K562 (cell line): Measurements from ENCODE around the gene LGALS16. TPM values are rescaled to one million over a fixed set of nuclear protein-coding genes. Genes with fewer than 3 reads are reported as not detected.

Experiments
- ATAC-seq: fragments of 200-7000 bp; cut with Tn5 transposase; 3 replicates; pipeline ENCODE4 v1.9.1; 2020; ENCODE audit warnings: moderate library complexity
- BruUV-seq: library from RNA; stranded (reverse); fragments of 400-500 nt; replicated peaks from 2 replicates; lab custom pipeline; 2021; lab: Mats Ljungman, UMichigan
- CTCF ChIA-PET: fragments of 300-600 bp; formaldehyde crosslinking; extraction: SDS; loops from one replicate; lab custom pipeline; 2021; ENCODE audit warnings: low intra/inter-chr PET ratio; lab: Yijun Ruan, JAX
- POLR2A ChIA-PET: fragments of 300-600, 350-650 bp; sonication (Branson Sonifier 250); formaldehyde crosslinking; extraction: SDS; loops from one replicate; lab custom pipeline; 2021; ENCODE audit warnings: antibody characterized with exemption, inconsistent platforms; lab: Yijun Ruan, JAX
- DNase-seq, 4 experiments: peaks; one replicate each; pipeline versions ENCODE4 v3.0.0 to v3.0.0-alpha.2; 2011 to 2018; ENCODE audit warnings: low spot score in 3 of 4, mixed read lengths in 3 of 4; ENCODE audit errors: extremely low read depth in 1 of 4
- FAIRE-seq: peaks from 2 replicates; lab custom pipeline; 2011; peaks lifted over from hg19 to GRCh38; lab: Jason Lieb, UNC
- H2AFZ ChIP-seq: 2 replicates; pipeline ENCODE4 v1.6.0; 2011; ENCODE audit warnings: low read depth, low read length, control low read depth, inconsistent platforms
- H3K27ac ChIP-seq: fragments of 200-600 bp; 3 replicates; pipeline ENCODE4 v1.8.0; 2011; ENCODE audit warnings: low read depth, mild to moderate bottlenecking, control low read depth, inconsistent platforms, low read length, moderate library complexity, mixed read lengths; ENCODE audit errors: extremely low read depth
- H3K27me3 ChIP-seq, 2 experiments: fragments of 300-600 bp in 1 of 2; 2 replicates in 1 of 2; 3 replicates in 1 of 2; pipeline versions ENCODE4 v1.6.0 to v1.8.0; 2011; ENCODE audit warnings: inconsistent platforms in 2 of 2, low read length in 2 of 2, mild to moderate bottlenecking in 1 of 2, mixed read lengths in 1 of 2, moderate library complexity in 1 of 2; ENCODE audit not compliant: control insufficient read depth in 2 of 2, insufficient read depth in 2 of 2
- H3K36me3 ChIP-seq: fragments of 300-600 bp; 3 replicates; pipeline ENCODE4 v1.8.0; 2011; ENCODE audit warnings: mild to moderate bottlenecking, low read length, inconsistent platforms; ENCODE audit not compliant: control insufficient read depth, insufficient read depth
- H3K4me1 ChIP-seq, 2 experiments: fragments of 200-600 bp in 1 of 2; replicated peaks in 1 of 2; 2 replicates in 1 of 2; 3 replicates in 1 of 2; pipeline versions ENCODE4 v1.5.1 to v1.8.0; 2011; ENCODE audit warnings: inconsistent platforms in 2 of 2, low read length in 2 of 2, mild to moderate bottlenecking in 1 of 2, mixed read lengths in 1 of 2, moderate library complexity in 1 of 2; ENCODE audit not compliant: control insufficient read depth in 2 of 2, insufficient read depth in 2 of 2
- H3K4me2 ChIP-seq: 2 replicates; pipeline ENCODE4 v1.6.1; 2011; ENCODE audit warnings: low read length, control low read depth, inconsistent platforms, mixed read lengths; ENCODE audit not compliant: insufficient read depth
- H3K4me3 ChIP-seq: fragments of 200-600 bp; sonication (generic), shearing (Covaris generic); 2 replicates; pipeline ENCODE4 v1.5.1; 2016; ENCODE audit warnings: control low read depth, inconsistent platforms
- H3K79me2 ChIP-seq: fragments of 200-600 bp; 3 replicates; pipeline ENCODE4 v1.8.0; 2011; ENCODE audit warnings: low read length, inconsistent platforms; ENCODE audit not compliant: control insufficient read depth, insufficient read depth
- H3K9ac ChIP-seq, 2 experiments: 2 replicates each; pipeline versions ENCODE4 v1.6.0 to v1.6.1; 2011; ENCODE audit warnings: low read depth in 2 of 2, low read length in 2 of 2, control low read depth in 1 of 2, inconsistent platforms in 1 of 2, mild to moderate bottlenecking in 1 of 2, mixed read lengths in 1 of 2; ENCODE audit not compliant: insufficient read depth in 1 of 2
- H3K9me1 ChIP-seq: one replicate; pipeline ENCODE4 v1.6.0; 2011; ENCODE audit warnings: inconsistent platforms, mild to moderate bottlenecking, low read length, moderate library complexity; ENCODE audit not compliant: control insufficient read depth, insufficient read depth
- H3K9me3 ChIP-seq: replicated peaks from 2 replicates; pipeline ENCODE4 v1.5.1; 2011; ENCODE audit warnings: low read depth, low read length, inconsistent platforms; ENCODE audit not compliant: control insufficient read depth, insufficient read depth
- H4K20me1 ChIP-seq: replicated peaks from 2 replicates; pipeline ENCODE4 v1.6.1; 2011; ENCODE audit warnings: low read length, inconsistent platforms, mixed read lengths; ENCODE audit not compliant: control insufficient read depth, insufficient read depth
- FOXM1 ChIP-seq, 2 experiments: fragments of 450-650 bp in 1 of 2; sonication (generic) in 1 of 2; formaldehyde crosslinking in 1 of 2; IDR thresholded peaks; 2 replicates each; pipeline versions ENCODE4 v1.6.1 to v1.9.0; 2017 to 2022; ENCODE audit warnings: low read depth in 2 of 2, mild to moderate bottlenecking in 2 of 2, missing genetic modification reagents in 1 of 2, moderate library complexity in 1 of 2
- GTF2E2 ChIP-seq: fragments of 200-800 bp; sonication (Bioruptor generic); IDR thresholded peaks from 2 replicates; pipeline ENCODE4 v1.6.1; 2016; ENCODE audit warnings: missing genetic modification characterization, missing compliant biosample characterization
- IRF1 ChIP-seq: sonication (generic); formaldehyde crosslinking; IDR thresholded peaks from 2 replicates; pipeline ENCODE4 v1.8.0; 2022; ENCODE audit warnings: missing genetic modification reagents, mild to moderate bottlenecking, borderline replicate concordance
- NFE2 ChIP-seq: IDR thresholded peaks from 2 replicates; pipeline ENCODE4 v1.6.1; 2014; ENCODE audit warnings: antibody characterized with exemption, low read depth
- PML ChIP-seq: IDR thresholded peaks from 2 replicates; pipeline ENCODE4 v1.6.1; 2012; ENCODE audit warnings: low read length, inconsistent platforms
- PTTG1 ChIP-seq: fragments of 450-650 bp; IDR thresholded peaks from 2 replicates; pipeline ENCODE4 v1.6.1; 2016; ENCODE audit warnings: low read depth, mild to moderate bottlenecking, missing genetic modification characterization, missing compliant biosample characterization
- ZNF282 ChIP-seq: sonication (generic); formaldehyde crosslinking; IDR thresholded peaks from 2 replicates; pipeline ENCODE4 v1.8.1; 2023; ENCODE audit warnings: missing genetic modification reagents
- WGBS: fragments of 100-300 bp; shearing (Covaris generic); methylation state at CpG from one replicate; pipeline ENCODE4 v1.1.6; 2016; ENCODE audit warnings: low coverage, mixed read lengths; ENCODE audit not compliant: insufficient coverage; ENCODE audit errors: missing lambda C conversion rate; 5-methylcytosine and 5-hydroxymethylcytosine counted together
- in situ Hi-C: fragments of 300-500 bp; cut with MboI; formaldehyde crosslinking; loops from 4 replicates; pipeline ENCODE4 v1.15.0; 2018; ENCODE audit warnings: inconsistent platforms, mixed read lengths
- intact Hi-C: fragments of 100-400 bp; cut with micrococcal nuclease; formaldehyde crosslinking; loops from 2 replicates; pipeline ENCODE4 v1.14.2; 2022
- polyA plus RNA-seq, 8 experiments: library from polyadenylated mRNA; depleted of rRNA in 4 of 8; stranded (reverse) in 5 of 8; unstranded in 3 of 8; fragments of >200 nt; fragmentation: Nextera tagmentation in 2 of 8; fragmentation: Illumina TruSeq in 1 of 8; extraction: Ambion mirVana in 2 of 8; extraction: Trizol in 1 of 8; gene quantifications; 2 replicates each; pipeline versions ENCODE4 v1.2.1 to v1.2.3, GENCODE V29; 2011 to 2014; ENCODE audit warnings: inconsistent platforms in 1 of 8, missing spikeins in 1 of 8
- total RNA-seq, 7 experiments: library from RNA; depleted of rRNA in 6 of 7; stranded (reverse); fragments of >200 nt in 6 of 7; fragmentation: Illumina TruSeq in 2 of 7; extraction: Trizol in 2 of 7; gene quantifications; 2 replicates each; pipeline versions ENCODE4 v1.2.1 to v1.2.3, GENCODE V29; 2011 to 2021; ENCODE audit warnings: low replicate concordance in 1 of 7

Gene LGALS16
- total and polyA plus RNA-seq, 9 of the 15 experiments (the other 6 are each of a cell fraction or from before 2014, with no cell fraction given) = not detected

- FAIRE-seq (no peak), DNase-seq (no peak), ATAC-seq (no peak)
- intact Hi-C loops = no loop called here
- WGBS = 1% methylated on average over 10 of the region's 10 CpGs
- H4K20me1 ChIP-seq = no peaks in the 10 kb centered on the region
- no peak overlapping the region for H3K9ac ChIP-seq
- H3K4me3 ChIP-seq = no peak overlapping the region
- ChIA-PET CTCF (no interaction called here), POLR2A (no interaction called here)
- in situ Hi-C loops = no loop called here
- peaks cover 11 to 44% of the 10 kb centered on the region in 2 experiments; a peak in 4 of 5 replicates for H3K27me3 ChIP-seq
- no peak overlapping the region for H3K27ac ChIP-seq
- no peaks in the 10 kb centered on the region for H3K9me3 ChIP-seq
- H3K4me1 ChIP-seq = no peaks in the 10 kb centered on the region
- H3K4me2 ChIP-seq = no peak overlapping the region
- no peaks in the 10 kb centered on the region for H3K36me3 ChIP-seq
- no peaks in the 10 kb centered on the region for H3K9me1 ChIP-seq
- no TSS peak for BruUV-seq
- no peaks in the 10 kb centered on the region for H3K79me2 ChIP-seq
- H2AFZ ChIP-seq = no peak overlapping the region
- no peak for TF ChIP-seq GTF2E2 (tag)
- TF ChIP-seq IRF1 (CRISPR knock-in tag) = no peak
- no peak for TF ChIP-seq NFE2
- TF ChIP-seq FOXM1 (IDR thresholded peaks at IDR 0.05; ENCODE audit: low read depth) = no peak
- no peak for TF ChIP-seq FOXM1 (CRISPR knock-in tag; IDR thresholded peaks at IDR 0.05; ENCODE audit: low read depth)
- TF ChIP-seq PML = no peak
- TF ChIP-seq ZNF282 = no peak
- TF ChIP-seq PTTG1 (tag) = no peak
Observed at GRCh38 chr19:39679056-39679790, 23.5 kb downstream of the LGALS16 start.
